AG10803 (cell line): Measurements from ENCODE around the gene DCLK2.

Source experiments
- DNase-seq: peaks from one replicate; pipeline ENCODE4 v3.0.0; 2010; ENCODE audit warnings: low read depth
- H3K4me3 ChIP-seq: 2 replicates; pipeline ENCODE4 v1.5.1; 2011; ENCODE audit warnings: mild to moderate bottlenecking, low read length, control low read depth
- CTCF ChIP-seq: conservative IDR thresholded peaks from 2 replicates; pipeline ENCODE4 v1.5.1; 2011; ENCODE audit warnings: mild to moderate bottlenecking, low read length, control low read depth, inconsistent platforms

The DCLK2 gene

GRCh38 chr4:150039274-150040127 is 38.7 kb upstream of the DCLK2 start:
- TF ChIP-seq CTCF, result no peak
- no peak overlapping the region for H3K4me3 ChIP-seq
- DNase-seq, result no peak

GRCh38 chr4:150044517-150044916 is 33.7 kb upstream of the DCLK2 start:
- H3K4me3 ChIP-seq, result no peak overlapping the region
- no peak for DNase-seq
- no peak for TF ChIP-seq CTCF

GRCh38 chr4:150045410-150045809 is 32.8 kb upstream of the DCLK2 start:
- TF ChIP-seq CTCF, result no peak
- no peak overlapping the region for H3K4me3 ChIP-seq

GRCh38 chr4:150046728-150047217 is 31.5 kb upstream of the DCLK2 start:
- no peak for DNase-seq
- no peak for TF ChIP-seq CTCF
- H3K4me3 ChIP-seq, result no peak overlapping the region

More at GRCh38 chr4:150045410-150045809, 32.8 kb upstream of the DCLK2 start:
- DNase-seq, result no peak

GRCh38 chr4:150047546-150047945 is 30.7 kb upstream of the DCLK2 start:
- TF ChIP-seq CTCF, result no peak
- H3K4me3 ChIP-seq, result no peak overlapping the region
- no peak for DNase-seq

- no peak overlapping the region for H3K4me3 ChIP-seq
- no peak for DNase-seq
- TF ChIP-seq CTCF, result no peak
These were observed 28.6 kb upstream of the DCLK2 start for GRCh38 chr4:150049682-150050081.

- no peak for DNase-seq
- no peak for TF ChIP-seq CTCF
- H3K4me3 ChIP-seq, result no peak overlapping the region
These were observed 27.7 kb upstream of the DCLK2 start for GRCh38 chr4:150050566-150050965.
